Measurements from ENCODE around the gene B4GALT2. TPM values are rescaled to one million over a fixed set of nuclear protein-coding genes. Genes with fewer than 3 reads are reported as not detected.

B4GALT2 gene
- total RNA-seq, 2 experiments from 2014 or later = 0.57 to 1.4 TPM

DNA sequence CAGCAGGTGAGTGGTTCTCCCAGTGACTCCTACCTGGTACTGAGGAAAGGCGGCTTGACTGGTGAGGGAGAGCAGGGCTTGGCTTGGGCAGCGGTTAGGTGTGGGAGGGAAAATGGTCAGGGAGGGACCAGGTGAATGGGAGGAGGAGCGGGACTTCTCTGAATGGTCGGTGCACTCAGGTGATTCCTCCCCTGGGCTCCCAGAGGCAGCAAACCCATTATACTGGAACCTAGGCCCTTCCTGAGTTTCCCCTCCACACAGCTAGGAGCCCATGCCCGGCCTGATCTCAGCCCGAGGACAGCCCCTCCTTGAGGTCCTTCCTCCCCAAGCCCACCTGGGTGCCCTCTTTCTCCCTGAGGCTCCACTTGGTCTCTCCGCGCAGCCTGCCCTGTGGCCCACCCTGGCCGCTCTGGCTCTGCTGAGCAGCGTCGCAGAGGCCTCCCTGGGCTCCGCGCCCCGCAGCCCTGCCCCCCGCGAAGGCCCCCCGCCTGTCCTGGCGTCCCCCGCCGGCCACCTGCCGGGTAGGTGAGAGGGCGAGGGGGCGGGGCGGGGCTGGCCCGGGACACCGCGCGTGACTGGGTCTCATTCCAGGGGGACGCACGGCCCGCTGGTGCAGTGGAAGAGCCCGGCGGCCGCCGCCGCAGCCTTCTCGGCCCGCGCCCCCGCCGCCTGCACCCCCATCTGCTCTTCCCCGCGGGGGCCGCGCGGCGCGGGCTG lies 43.1 kb upstream of the B4GALT2 start:
- Histone ChIP-seq H3K27ac (ENCODE audit: low read depth, low read length, poor library complexity, severe bottlenecking) (no peak overlapping the region), H2AFZ (ENCODE audit: low read length) (no peak overlapping the region), H3K79me2 (ENCODE audit: insufficient read depth, low read depth, low read length) (no peaks in the 10 kb centered on the region), H3K4me2 (ENCODE audit: low read length) (no peak overlapping the region), H3K4me1 (ENCODE audit: insufficient read depth, low read length, poor library complexity, severe bottlenecking) (no peaks in the 10 kb centered on the region), H3K9me2 (ENCODE audit: insufficient read depth, low read length) (no peaks in the 10 kb centered on the region), H3K36me3 (ENCODE audit: insufficient read depth, low read length) (no peaks in the 10 kb centered on the region), H3K9me3 (ENCODE audit: low read length) (no peaks in the 10 kb centered on the region), H3K4me3 (ENCODE audit: low read depth, low read length, poor library complexity, severe bottlenecking) (no peak overlapping the region), H4K20me1 (ENCODE audit: insufficient read depth, low read length) (no peaks in the 10 kb centered on the region)
- POLR2A ChIA-PET = interaction anchor here (0.8 to 1.1 kb wide), 2 partner anchors 170 to 229 kb away, joined by 3 read pairs; partner anchors contain the start of gene ST3GAL3
- intact Hi-C loops (cut with micrococcal nuclease; ENCODE audit: unreplicated experiment) = loop anchor here (2.0 kb wide), 1 partner anchor 407 kb away; no protein-coding TSS in a partner anchor
- CTCF ChIA-PET (ENCODE audit: unreplicated experiment) = interaction anchor here (0.8 to 2.2 kb wide), 6 partner anchors 11 to 285 kb away, joined by 3 to 40 read pairs (median 8); partner anchors contain the start of gene IPO13
- TF ChIP-seq CTCF (conservative IDR thresholded peaks at IDR 0.05; ENCODE audit: low read length) (no peak), EZH2phosphoT487 (IDR thresholded peaks at IDR 0.05; ENCODE audit: borderline replicate concordance, low read depth, low read length) (no peak)
- DNase-seq (ENCODE audit: low spot score) = no peak
- no TSS peak for BruUV-seq (replicated peaks)

DNA sequence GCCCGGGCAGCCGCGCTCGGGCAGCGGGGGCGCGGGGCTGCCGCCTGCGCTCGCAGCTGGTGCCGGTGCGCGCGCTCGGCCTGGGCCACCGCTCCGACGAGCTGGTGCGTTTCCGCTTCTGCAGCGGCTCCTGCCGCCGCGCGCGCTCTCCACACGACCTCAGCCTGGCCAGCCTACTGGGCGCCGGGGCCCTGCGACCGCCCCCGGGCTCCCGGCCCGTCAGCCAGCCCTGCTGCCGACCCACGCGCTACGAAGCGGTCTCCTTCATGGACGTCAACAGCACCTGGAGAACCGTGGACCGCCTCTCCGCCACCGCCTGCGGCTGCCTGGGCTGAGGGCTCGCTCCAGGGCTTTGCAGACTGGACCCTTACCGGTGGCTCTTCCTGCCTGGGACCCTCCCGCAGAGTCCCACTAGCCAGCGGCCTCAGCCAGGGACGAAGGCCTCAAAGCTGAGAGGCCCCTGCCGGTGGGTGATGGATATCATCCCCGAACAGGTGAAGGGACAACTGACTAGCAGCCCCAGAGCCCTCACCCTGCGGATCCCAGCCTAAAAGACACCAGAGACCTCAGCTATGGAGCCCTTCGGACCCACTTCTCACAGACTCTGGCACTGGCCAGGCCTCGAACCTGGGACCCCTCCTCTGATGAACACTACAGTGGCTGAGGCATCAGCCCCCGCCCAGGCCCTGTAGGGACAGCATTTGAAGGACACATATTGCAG lies 42.4 kb upstream of the B4GALT2 start:
- no peaks in the 10 kb centered on the region for H3K4me1 ChIP-seq (ENCODE audit: insufficient read depth, low read length, poor library complexity, severe bottlenecking)
- H3K36me3 ChIP-seq (ENCODE audit: insufficient read depth, low read length) = no peaks in the 10 kb centered on the region
- no peak overlapping the region for H2AFZ ChIP-seq (ENCODE audit: low read length)
- no peak for DNase-seq (ENCODE audit: low spot score)
- no peaks in the 10 kb centered on the region for H3K79me2 ChIP-seq (ENCODE audit: insufficient read depth, low read depth, low read length)
- H4K20me1 ChIP-seq (ENCODE audit: insufficient read depth, low read length) = no peaks in the 10 kb centered on the region
- BruUV-seq (replicated peaks) = no TSS peak
- H3K9me2 ChIP-seq (ENCODE audit: insufficient read depth, low read length) = no peaks in the 10 kb centered on the region
- TF ChIP-seq EZH2phosphoT487 (IDR thresholded peaks at IDR 0.05; ENCODE audit: borderline replicate concordance, low read depth, low read length) = no peak
- no peak for TF ChIP-seq CTCF (conservative IDR thresholded peaks at IDR 0.05; ENCODE audit: low read length)
- no peak overlapping the region for H3K4me3 ChIP-seq (ENCODE audit: low read depth, low read length, poor library complexity, severe bottlenecking)
- H3K27ac ChIP-seq (ENCODE audit: low read depth, low read length, poor library complexity, severe bottlenecking) = no peak overlapping the region
- no peaks in the 10 kb centered on the region for H3K9me3 ChIP-seq (ENCODE audit: low read length)
- ChIA-PET CTCF (ENCODE audit: unreplicated experiment) (no interaction called here), POLR2A (no interaction called here)
- no peak overlapping the region for H3K4me2 ChIP-seq (ENCODE audit: low read length)
- intact Hi-C loops (cut with micrococcal nuclease; ENCODE audit: unreplicated experiment) = no loop called here
